Colonic mucosa (tissue), 4 donors: Measurements from ENCODE around the gene AMBRA1. TPM values are rescaled to one million over a fixed set of nuclear protein-coding genes. Genes with fewer than 3 reads are reported as not detected.
"Not testable (repeated sequence)": the region's sequence is repeated elsewhere in the genome, so short reads cannot be mapped to it uniquely, and the experiment has no call there.

ENCODE experiments used
- DNase-seq: peaks from one replicate; pipeline ENCODE4 v3.0.0-alpha.2; 2020
- H3K27ac ChIP-seq: fragments of 200-600 bp; one replicate; pipeline ENCODE4 v1.8.0; 2021
- H3K27me3 ChIP-seq: fragments of 200-600 bp; one replicate; pipeline ENCODE4 v1.8.0; 2021
- H3K36me3 ChIP-seq: fragments of 200-600 bp; one replicate; pipeline ENCODE4 v1.8.0; 2021
- H3K4me1 ChIP-seq: fragments of 200-600 bp; one replicate; pipeline ENCODE4 v1.8.0; 2021; ENCODE audit warnings: mild to moderate bottlenecking
- H3K4me3 ChIP-seq: fragments of 200-600 bp; one replicate; pipeline ENCODE4 v1.8.0; 2021
- H3K9ac ChIP-seq, 2 donors: one replicate each; pipeline ENCODE4 v1.7.0; 2013; ENCODE audit warnings: control low read depth in 2 of 2, low read depth in 2 of 2, low read length in 2 of 2
- H3K9me3 ChIP-seq: fragments of 200-600 bp; one replicate; pipeline ENCODE4 v1.8.0; 2021
- intact Hi-C: fragments of 100-400 bp; cut with DNase I; formaldehyde crosslinking; loops from one replicate; pipeline ENCODE4 v1.14.1; 2022
- total RNA-seq, 2 donors: library from RNA; stranded (reverse); fragmentation: NEBNext Ultra II Directional in 1 of 2; extraction: Animal tissue kit (Norgen Biotek cat#: 25700) in 1 of 2; gene quantifications; one replicate each; pipeline ENCODE4 v1.2.1, GENCODE V29; 2021
- TF ChIP-seq, protein P1 (sequence below): fragments of 200-600 bp; IDR thresholded peaks from one replicate; pipeline ENCODE4 v1.8.0; 2022; ENCODE audit warnings: antibody characterized with exemption, mild to moderate bottlenecking
- donor health status: healthy.
- donor health status: DM: no; HTN: no; CAD: no.
- donor health status: DM: no; HTN: no; CAD: no.

Gene AMBRA1
- total RNA-seq, 2 donors from 2014 or later, result 32.7 to 33.8 TPM

DNA sequence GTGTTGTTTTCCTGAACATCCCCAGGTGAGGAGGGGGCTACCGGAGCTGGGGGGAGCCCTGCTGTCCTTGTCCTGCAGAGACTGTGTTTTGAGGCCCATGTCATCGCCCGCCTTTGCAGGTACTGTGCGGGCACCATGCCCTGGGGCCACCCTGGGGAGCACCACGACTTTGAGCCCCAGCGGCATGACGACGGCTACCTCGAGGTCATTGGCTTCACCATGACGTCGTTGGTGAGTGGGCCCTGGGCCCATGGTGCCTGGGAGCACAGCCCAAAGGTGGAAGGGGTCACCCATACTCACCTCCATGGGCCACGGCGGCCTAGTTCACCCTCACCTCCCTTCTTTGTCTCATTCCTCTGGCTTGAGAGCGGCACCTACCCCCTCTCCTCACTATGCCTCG, 219.0 kb downstream of the AMBRA1 start:
- intact Hi-C loops, result no loop called here

DNA sequence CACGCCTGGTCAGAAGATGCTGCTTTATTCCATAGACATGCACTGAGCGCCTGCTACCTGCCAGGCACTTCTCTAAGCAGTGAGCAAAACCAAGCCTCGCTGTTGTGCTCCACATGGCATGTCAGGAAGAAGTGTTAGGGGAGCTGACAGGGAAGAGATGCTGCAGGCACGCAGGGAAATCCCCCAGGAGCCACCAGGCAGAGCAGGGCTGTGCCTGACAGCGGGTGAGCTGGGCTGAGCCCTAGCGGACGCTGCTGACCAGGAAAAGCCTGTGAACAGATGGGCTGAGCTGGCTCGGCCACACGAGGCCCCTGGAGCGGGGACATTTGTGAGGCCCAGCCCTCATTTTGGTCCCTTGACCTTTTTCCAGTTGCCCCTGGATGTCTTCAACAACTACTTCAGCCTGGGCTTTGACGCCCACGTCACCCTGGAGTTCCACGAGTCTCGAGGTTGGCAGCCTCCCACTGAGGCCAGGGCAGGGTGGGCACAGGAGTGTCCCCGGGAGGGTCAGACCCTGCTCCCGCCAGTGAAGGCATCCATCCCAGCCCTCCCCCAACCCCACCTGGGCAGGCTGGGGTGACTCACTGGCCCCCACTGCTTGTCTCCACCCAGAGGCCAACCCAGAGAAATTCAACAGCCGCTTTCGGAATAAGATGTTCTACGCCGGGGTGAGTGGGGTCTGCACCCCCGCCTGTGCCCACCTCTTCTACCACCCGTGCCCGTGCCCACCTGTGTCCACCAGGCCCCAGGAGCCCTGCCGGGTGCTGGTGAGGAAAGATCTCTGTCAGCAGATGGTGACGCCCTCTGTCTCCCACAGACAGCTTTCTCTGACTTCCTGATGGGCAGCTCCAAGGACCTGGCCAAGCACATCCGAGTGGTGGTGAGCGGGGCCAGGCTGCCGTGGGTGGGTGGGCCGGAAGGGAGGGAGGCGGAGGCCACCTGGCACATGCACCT, 219.8 kb downstream of the AMBRA1 start:
- DNase-seq, result no peak
- no peak overlapping the region for H3K9ac ChIP-seq
- H3K27ac ChIP-seq, result no peak overlapping the region
- no peaks in the 10 kb centered on the region for H3K4me1 ChIP-seq
- H3K36me3 ChIP-seq, result no peaks in the 10 kb centered on the region
- H3K4me3 ChIP-seq, result no peak overlapping the region
- intact Hi-C loops, result no loop called here
- TF ChIP-seq, protein P1, sequence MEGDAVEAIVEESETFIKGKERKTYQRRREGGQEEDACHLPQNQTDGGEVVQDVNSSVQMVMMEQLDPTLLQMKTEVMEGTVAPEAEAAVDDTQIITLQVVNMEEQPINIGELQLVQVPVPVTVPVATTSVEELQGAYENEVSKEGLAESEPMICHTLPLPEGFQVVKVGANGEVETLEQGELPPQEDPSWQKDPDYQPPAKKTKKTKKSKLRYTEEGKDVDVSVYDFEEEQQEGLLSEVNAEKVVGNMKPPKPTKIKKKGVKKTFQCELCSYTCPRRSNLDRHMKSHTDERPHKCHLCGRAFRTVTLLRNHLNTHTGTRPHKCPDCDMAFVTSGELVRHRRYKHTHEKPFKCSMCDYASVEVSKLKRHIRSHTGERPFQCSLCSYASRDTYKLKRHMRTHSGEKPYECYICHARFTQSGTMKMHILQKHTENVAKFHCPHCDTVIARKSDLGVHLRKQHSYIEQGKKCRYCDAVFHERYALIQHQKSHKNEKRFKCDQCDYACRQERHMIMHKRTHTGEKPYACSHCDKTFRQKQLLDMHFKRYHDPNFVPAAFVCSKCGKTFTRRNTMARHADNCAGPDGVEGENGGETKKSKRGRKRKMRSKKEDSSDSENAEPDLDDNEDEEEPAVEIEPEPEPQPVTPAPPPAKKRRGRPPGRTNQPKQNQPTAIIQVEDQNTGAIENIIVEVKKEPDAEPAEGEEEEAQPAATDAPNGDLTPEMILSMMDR, result no peak
- H3K27me3 ChIP-seq, result no peaks in the 10 kb centered on the region
- no peaks in the 10 kb centered on the region for H3K9me3 ChIP-seq

More for the DNA sequence above, 219.0 kb downstream of the AMBRA1 start:
- H3K9me3 ChIP-seq, result no peaks in the 10 kb centered on the region
- no peak overlapping the region for H3K27ac ChIP-seq
- TF ChIP-seq, protein P1, result no peak
- no peaks in the 10 kb centered on the region for H3K4me1 ChIP-seq
- no peak for DNase-seq
- no peaks in the 10 kb centered on the region for H3K27me3 ChIP-seq
- no peak overlapping the region for H3K9ac ChIP-seq
- H3K36me3 ChIP-seq, result no peaks in the 10 kb centered on the region
- no peak overlapping the region for H3K4me3 ChIP-seq

DNA sequence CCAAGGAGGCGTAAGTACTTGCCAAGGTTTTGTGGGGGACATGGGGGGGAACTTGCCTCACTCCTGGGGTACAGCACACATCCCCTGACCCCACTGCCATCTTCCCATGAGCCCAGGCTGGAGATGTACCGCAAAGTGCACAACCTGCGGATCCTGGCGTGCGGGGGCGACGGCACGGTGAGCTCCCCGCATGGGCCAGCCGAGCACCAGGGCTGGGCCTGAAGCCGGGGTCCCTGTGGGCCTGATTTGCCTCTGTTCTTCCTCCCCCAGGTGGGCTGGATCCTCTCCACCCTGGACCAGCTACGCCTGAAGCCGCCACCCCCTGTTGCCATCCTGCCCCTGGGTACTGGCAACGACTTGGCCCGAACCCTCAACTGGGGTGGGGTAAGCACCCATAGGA, 221.3 kb downstream of the AMBRA1 start:
- H3K36me3 ChIP-seq, H3K4me1 ChIP-seq, DNase-seq, H3K4me3 ChIP-seq, H3K9ac ChIP-seq, H3K27ac ChIP-seq, H3K27me3 ChIP-seq, H3K9me3 ChIP-seq, intact Hi-C loops: not testable (repeated sequence)

DNA sequence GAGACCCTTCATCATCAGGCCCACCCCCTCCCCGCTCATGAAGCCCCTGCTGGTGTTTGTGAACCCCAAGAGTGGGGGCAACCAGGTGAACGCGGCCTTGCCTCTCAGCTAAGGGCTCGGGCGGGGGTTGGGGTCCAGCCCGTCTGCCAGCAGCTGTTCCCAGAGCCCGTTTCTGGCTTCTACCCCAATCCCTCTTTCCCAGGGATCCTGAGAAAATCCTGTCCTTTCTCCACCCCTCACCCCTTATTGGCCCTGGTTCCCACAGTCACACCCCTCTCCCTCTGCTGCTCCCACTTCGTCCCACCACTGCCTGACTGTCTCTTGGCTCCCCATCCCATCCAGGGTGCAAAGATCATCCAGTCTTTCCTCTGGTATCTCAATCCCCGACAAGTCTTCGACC, 221.7 kb downstream of the AMBRA1 start:
- intact Hi-C loops, result no loop called here
- H3K36me3 ChIP-seq, result no peaks in the 10 kb centered on the region
- H3K9ac ChIP-seq, result no peak overlapping the region
- H3K4me3 ChIP-seq, result no peak overlapping the region
- H3K27ac ChIP-seq, result no peak overlapping the region
- no peaks in the 10 kb centered on the region for H3K4me1 ChIP-seq
- TF ChIP-seq, protein P1, result no peak
- H3K27me3 ChIP-seq, result no peaks in the 10 kb centered on the region
- no peaks in the 10 kb centered on the region for H3K9me3 ChIP-seq
- DNase-seq, result no peak

DNA sequence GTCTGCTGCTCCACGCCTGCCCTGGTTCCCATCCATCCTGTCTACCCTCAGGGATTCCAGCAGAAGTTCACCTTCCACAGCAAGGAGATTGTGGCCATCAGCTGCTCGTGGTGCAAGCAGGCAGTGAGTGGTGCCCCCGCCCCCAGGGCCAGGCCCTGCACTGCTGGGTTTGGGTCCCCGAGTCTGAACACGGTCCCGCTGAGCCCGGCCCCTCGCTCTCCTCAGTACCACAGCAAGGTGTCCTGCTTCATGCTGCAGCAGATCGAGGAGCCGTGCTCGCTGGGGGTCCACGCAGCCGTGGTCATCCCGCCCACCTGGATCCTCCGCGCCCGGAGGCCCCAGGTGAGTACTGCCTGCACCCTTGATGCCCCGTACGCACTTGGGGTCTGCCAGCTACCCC, 222.6 kb downstream of the AMBRA1 start:
- H3K9me3 ChIP-seq, DNase-seq, H3K36me3 ChIP-seq: not testable (repeated sequence)

DNA sequence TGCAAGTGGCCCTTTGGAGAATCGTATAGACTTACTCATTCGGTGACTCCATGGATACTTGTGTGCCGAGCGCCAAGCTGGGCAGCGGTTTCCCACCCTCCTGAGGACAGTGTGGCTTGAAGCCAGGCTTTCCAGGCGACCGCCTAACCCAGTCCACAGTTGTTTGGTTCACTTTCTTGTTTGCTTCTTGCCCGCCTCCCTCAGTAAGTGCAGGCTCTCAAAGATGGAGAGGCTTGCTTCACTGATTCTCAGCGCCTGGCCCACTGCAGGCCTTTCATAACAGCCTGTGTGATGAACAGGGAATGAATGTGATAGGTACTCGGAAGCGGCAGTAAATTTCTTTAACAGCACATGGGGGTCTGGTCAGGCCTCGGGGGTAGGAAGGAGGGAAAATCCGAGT, 223.6 kb downstream of the AMBRA1 start:
- H3K36me3 ChIP-seq, result no peaks in the 10 kb centered on the region

More for the DNA sequence above, 222.6 kb downstream of the AMBRA1 start:
- intact Hi-C loops, H3K27ac ChIP-seq, H3K4me3 ChIP-seq, H3K27me3 ChIP-seq, H3K9ac ChIP-seq, H3K4me1 ChIP-seq: not testable (repeated sequence)

More for the DNA sequence above, 223.6 kb downstream of the AMBRA1 start:
- intact Hi-C loops, result no loop called here
- no peak overlapping the region for H3K9ac ChIP-seq
- H3K4me1 ChIP-seq, result no peaks in the 10 kb centered on the region
- no peak overlapping the region for H3K4me3 ChIP-seq
- H3K9me3 ChIP-seq, result no peaks in the 10 kb centered on the region
- DNase-seq, result no peak
- TF ChIP-seq, protein P1, result no peak
- H3K27ac ChIP-seq, result no peak overlapping the region
- no peaks in the 10 kb centered on the region for H3K27me3 ChIP-seq
